ENCODE results near the gene DDX3X. TPM values are rescaled to one million over a fixed set of nuclear protein-coding genes. Genes with fewer than 3 reads are reported as not detected.

Gene DDX3X
- total RNA-seq, 1 donor from 2014 or later = 201 TPM

DNA sequence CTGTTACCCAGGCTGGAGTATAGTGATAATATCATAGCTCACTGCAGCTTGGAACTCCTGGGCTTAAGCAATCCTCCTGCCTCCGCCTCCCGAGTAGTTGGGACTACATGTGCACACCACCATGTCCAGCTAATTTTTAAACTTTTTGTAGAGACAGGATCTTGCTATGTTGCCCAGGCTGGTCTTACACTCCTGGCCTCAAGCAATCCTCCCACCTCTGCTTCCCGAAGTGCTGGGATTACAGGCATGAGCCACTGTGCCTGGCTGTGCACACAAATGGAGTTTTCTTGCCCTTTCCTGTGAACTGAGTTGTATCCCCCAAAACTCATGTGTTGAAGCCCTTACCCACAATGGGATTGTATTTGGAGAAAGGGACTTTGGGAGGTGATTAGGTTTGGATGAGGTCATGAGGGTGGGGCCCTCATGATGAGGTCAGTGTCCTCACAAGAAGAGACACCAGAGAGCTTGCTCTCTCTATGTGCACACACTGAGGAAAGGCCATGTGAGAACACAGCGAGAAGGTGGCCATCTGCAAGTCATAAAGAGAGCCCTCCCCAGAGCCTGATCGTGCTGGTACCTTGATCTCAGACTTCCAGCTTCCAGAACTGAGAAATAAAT lies 40.1 kb downstream of the DDX3X start:
- DNase-seq (ENCODE audit: low spot score) = peak; percentile 14
- Mint-ChIP-seq H3K4me1 (ENCODE audit: low read depth) (no peaks in the 10 kb centered on the region), H3K36me3 (ENCODE audit: low read depth) (no peaks in the 10 kb centered on the region), H3K9me3 (ENCODE audit: low read depth) (peaks cover under 1% of the 10 kb centered on the region), H3K4me3 (ENCODE audit: unreplicated experiment) (no peak overlapping the region), H3K27me3 (ENCODE audit: low read depth) (no peaks in the 10 kb centered on the region), H3K27ac (ENCODE audit: unreplicated experiment) (no peak overlapping the region)
- TF ChIP-seq, protein P1, sequence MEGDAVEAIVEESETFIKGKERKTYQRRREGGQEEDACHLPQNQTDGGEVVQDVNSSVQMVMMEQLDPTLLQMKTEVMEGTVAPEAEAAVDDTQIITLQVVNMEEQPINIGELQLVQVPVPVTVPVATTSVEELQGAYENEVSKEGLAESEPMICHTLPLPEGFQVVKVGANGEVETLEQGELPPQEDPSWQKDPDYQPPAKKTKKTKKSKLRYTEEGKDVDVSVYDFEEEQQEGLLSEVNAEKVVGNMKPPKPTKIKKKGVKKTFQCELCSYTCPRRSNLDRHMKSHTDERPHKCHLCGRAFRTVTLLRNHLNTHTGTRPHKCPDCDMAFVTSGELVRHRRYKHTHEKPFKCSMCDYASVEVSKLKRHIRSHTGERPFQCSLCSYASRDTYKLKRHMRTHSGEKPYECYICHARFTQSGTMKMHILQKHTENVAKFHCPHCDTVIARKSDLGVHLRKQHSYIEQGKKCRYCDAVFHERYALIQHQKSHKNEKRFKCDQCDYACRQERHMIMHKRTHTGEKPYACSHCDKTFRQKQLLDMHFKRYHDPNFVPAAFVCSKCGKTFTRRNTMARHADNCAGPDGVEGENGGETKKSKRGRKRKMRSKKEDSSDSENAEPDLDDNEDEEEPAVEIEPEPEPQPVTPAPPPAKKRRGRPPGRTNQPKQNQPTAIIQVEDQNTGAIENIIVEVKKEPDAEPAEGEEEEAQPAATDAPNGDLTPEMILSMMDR (IDR thresholded peaks at IDR 0.05) = no peak

DNA sequence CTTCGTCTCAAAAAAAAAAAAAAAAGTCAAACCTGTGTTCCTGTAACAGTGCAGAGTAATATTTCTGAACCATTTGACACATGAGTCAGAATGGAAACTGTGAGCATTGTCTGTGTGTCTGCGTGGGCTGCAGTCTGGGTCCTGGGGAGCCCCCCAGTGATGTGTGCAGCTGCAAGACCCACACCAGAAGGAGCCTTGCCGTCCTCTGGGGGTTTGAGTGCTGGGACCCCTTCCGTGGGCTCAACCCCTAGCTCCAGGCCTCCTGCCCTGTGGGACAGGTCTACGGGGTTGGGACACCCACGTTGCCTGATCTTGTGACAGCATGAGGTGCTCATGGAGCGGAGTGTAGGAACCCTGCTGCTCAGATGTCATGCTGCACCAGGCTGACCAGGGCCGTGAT lies 43.7 kb downstream of the DDX3X start:
- Mint-ChIP-seq H3K27me3 (ENCODE audit: low read depth) (no peaks in the 10 kb centered on the region), H3K27ac (ENCODE audit: unreplicated experiment) (no peak overlapping the region), H3K4me3 (ENCODE audit: unreplicated experiment) (no peak overlapping the region), H3K36me3 (ENCODE audit: low read depth) (no peaks in the 10 kb centered on the region), H3K9me3 (ENCODE audit: low read depth) (no peaks in the 10 kb centered on the region), H3K4me1 (ENCODE audit: low read depth) (peaks cover 5% of the 10 kb centered on the region)
- TF ChIP-seq, protein P1 (IDR thresholded peaks at IDR 0.05) = no peak
- DNase-seq (ENCODE audit: low spot score) = no peak

DNA sequence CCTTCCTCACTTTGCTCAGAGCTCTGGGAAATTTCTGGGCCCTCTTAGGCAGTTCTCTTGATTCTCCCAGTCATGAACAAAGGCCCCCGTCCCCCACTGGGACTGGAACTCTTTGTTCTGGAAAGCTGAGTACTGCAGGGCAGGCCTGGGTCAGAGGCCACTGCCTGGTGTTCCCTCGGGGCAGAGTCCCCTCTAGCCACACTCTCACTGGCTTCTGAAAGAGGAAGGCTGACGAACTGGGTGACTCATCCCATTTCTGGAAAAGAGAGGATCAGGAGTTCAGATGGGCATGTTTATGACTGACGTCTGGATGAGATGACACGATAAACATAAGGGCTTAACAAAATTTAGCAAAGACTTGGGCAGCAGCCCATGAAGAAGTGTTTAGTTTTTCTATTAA lies 47.7 kb downstream of the DDX3X start:
- Mint-ChIP-seq H3K36me3 (ENCODE audit: low read depth) (no peaks in the 10 kb centered on the region), H3K27ac (ENCODE audit: unreplicated experiment) (peak overlapping the region; percentile 45), H3K4me1 (ENCODE audit: low read depth) (peaks cover 17% of the 10 kb centered on the region), H3K4me3 (ENCODE audit: unreplicated experiment) (no peak overlapping the region), H3K9me3 (ENCODE audit: low read depth) (no peaks in the 10 kb centered on the region), H3K27me3 (ENCODE audit: low read depth) (no peaks in the 10 kb centered on the region)
- TF ChIP-seq, protein P1 (IDR thresholded peaks at IDR 0.05) = no peak
- DNase-seq (ENCODE audit: low spot score) = no peak

DNA sequence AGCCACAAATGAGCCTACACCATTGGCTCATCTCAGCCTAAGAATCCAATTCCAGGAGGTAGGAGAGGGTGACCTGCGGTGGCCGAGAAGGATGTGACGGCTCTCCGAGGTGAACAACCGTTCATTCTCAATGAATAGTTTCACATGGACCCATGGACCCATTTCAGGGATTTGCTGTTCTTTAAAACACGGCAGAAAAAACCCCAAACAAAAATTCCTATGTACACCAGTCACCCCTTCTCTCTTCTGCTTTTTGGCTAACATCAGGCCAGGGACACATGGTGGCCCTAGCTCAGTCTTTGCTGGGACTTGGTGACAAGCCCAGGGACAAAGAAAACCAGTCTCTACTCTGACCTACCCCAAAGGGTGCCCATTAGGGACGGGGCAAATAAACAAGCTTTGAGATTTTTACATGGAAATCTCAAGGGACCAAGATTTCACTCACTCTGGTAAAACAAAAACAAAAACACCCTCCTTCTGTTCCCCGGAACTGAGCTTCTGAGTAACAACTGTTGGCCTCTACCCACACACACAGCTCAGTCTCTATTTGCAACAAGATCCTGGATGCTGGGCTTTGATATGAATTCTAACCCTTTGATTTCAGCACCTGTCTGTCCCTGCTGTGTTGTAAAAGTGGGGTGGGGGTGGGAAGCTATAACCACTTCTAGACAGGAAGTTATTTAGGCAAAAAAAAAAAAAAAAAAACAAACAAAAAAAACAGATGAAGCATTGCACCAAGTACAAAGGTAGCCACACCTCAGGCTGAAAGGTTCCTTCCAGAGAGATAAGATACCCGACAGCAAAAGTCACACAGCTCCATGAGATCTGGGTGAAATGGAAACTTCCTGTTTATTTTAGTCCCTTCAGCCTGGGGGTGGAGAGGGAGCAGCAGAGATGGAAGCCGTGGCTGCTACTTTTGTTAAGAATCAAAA lies 49.0 kb downstream of the DDX3X start:
- TF ChIP-seq, protein P1 (IDR thresholded peaks at IDR 0.05) = no peak
- Mint-ChIP-seq H3K36me3 (ENCODE audit: low read depth) (no peaks in the 10 kb centered on the region), H3K27ac (ENCODE audit: unreplicated experiment) (peak overlapping the region; percentile 41), H3K9me3 (ENCODE audit: low read depth) (peaks cover 3% of the 10 kb centered on the region), H3K4me3 (ENCODE audit: unreplicated experiment) (no peak overlapping the region), H3K4me1 (ENCODE audit: low read depth) (peaks cover 17% of the 10 kb centered on the region), H3K27me3 (ENCODE audit: low read depth) (no peaks in the 10 kb centered on the region)
- DNase-seq (ENCODE audit: low spot score) = no peak

DNA sequence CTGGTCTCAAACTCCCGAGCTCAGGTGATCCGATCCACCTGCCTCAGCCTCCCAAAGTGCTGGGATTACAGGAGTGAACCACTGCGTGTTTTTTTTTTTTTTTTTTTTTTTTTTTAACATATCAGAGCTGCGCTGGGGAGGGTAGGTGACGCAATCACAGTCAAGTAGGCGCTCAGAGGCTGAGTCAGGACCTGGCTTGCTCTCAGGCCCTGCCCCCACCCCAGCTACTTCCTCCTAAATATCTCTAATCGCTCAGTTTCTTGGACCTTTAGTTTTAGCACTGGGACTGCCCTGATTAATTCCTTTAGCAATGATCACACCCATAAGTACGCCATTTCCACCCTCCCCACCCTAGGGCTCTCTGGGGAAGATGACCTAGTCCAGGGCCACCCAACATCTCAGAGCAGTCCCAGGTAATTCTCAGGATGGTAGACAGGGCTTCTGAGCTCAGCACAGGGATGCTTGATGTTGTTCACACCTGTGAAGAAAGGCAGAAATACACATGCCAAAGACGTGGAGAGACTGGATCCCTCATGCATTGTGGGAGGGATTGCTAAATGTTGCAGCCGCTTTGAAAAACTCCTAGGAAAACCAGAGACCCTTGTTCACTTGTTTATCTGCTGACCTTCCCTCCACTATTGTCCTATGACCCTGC lies 50.2 kb downstream of the DDX3X start:
- no peak overlapping the region for H3K4me3 Mint-ChIP-seq (ENCODE audit: unreplicated experiment)
- peaks cover 17% of the 10 kb centered on the region for H3K4me1 Mint-ChIP-seq (ENCODE audit: low read depth)
- H3K27ac Mint-ChIP-seq (ENCODE audit: unreplicated experiment) = no peak overlapping the region
- H3K9me3 Mint-ChIP-seq (ENCODE audit: low read depth) = peaks cover 4% of the 10 kb centered on the region
- H3K36me3 Mint-ChIP-seq (ENCODE audit: low read depth) = no peaks in the 10 kb centered on the region
- H3K27me3 Mint-ChIP-seq (ENCODE audit: low read depth) = no peaks in the 10 kb centered on the region
- DNase-seq (ENCODE audit: low spot score) = no peak
- TF ChIP-seq, protein P1 (IDR thresholded peaks at IDR 0.05) = no peak

Measured in chondrocyte (in vitro differentiated cells).